ENCODE measurements around the gene DMBT1. TPM values are rescaled to one million over a fixed set of nuclear protein-coding genes. Genes with fewer than 3 reads are reported as not detected.

Gene DMBT1
- total and polyA plus RNA-seq, 4 donors = 0.03 TPM; not detected in 3

GRCh38 chr10:122637376-122637775, 76.8 kb downstream of the DMBT1 start:
- no peak for TF ChIP-seq FOXA1 (IDR thresholded peaks at IDR 0.05)
- no peak for TF ChIP-seq EGR1 (IDR thresholded peaks at IDR 0.05; ENCODE audit: low read depth in 2 of 2)
- TF ChIP-seq SP1 (IDR thresholded peaks at IDR 0.05) = no peak
- no peak for TF ChIP-seq RXRA (IDR thresholded peaks at IDR 0.05)
- no peak for TF ChIP-seq HNF4A (conservative IDR thresholded peaks at IDR 0.05)
- no peak for TF ChIP-seq RAD21 (IDR thresholded peaks at IDR 0.05)
- TF ChIP-seq TAF1 (conservative IDR thresholded peaks at IDR 0.05) = no peak
- TF ChIP-seq ATF3 (IDR thresholded peaks at IDR 0.05) = no peak
- no peak for TF ChIP-seq YY1 (IDR thresholded peaks at IDR 0.05)
- TF ChIP-seq REST (IDR thresholded peaks at IDR 0.05) = no peak
- TF ChIP-seq GABPA (IDR thresholded peaks at IDR 0.05 in 1 of 2, conservative IDR thresholded peaks at IDR 0.05 in 1 of 2) = no peak
- no peak for TF ChIP-seq ZBTB33 (IDR thresholded peaks at IDR 0.05)
- TF ChIP-seq HNF4G (IDR thresholded peaks at IDR 0.05) = no peak
- no peak for TF ChIP-seq CTCF (IDR thresholded peaks at IDR 0.05; ENCODE audit: low read depth, low read length, missing input control)
- TF ChIP-seq FOXA2 (IDR thresholded peaks at IDR 0.05) = no peak
- TF ChIP-seq JUND (IDR thresholded peaks at IDR 0.05) = no peak
- no peak for TF ChIP-seq MAX (IDR thresholded peaks at IDR 0.05)
- TF ChIP-seq NR2F2 (IDR thresholded peaks at IDR 0.05) = no peak
- Histone ChIP-seq H3K4me3 (ENCODE audit: low read depth in 1 of 3, low read length in 3 of 3) (no peak overlapping the region), H3K27me3 (ENCODE audit: control insufficient read depth in 4 of 4, insufficient read depth in 4 of 4, low read length in 3 of 4) (peaks cover 0 to 2% (median 0%) of the 10 kb centered on the region in 4 donors), H3K9ac (ENCODE audit: low read depth in 1 of 2, low read length in 2 of 2) (no peak overlapping the region), H3K36me3 (ENCODE audit: control insufficient read depth in 4 of 4, insufficient read depth in 3 of 4, low read depth in 1 of 4, low read length in 3 of 4) (no peaks in the 10 kb centered on the region), H3K4me1 (ENCODE audit: control insufficient read depth in 4 of 4, insufficient read depth in 4 of 4, low read length in 3 of 4) (no peaks in the 10 kb centered on the region), H3K27ac (ENCODE audit: low read depth in 1 of 2, low read length in 2 of 2) (no peak overlapping the region), H3K9me3 (ENCODE audit: control insufficient read depth in 4 of 4, low read length in 3 of 4) (no peaks in the 10 kb centered on the region)
- 61% methylated on average over 2 of the region's 2 CpGs for WGBS
- no peak for DNase-seq (ENCODE audit: low spot score)

All from liver (tissue), 9 donors.